Measurements from ENCODE around the gene WDR86. TPM values are rescaled to one million over a fixed set of nuclear protein-coding genes. Genes with fewer than 3 reads are reported as not detected.

WDR86 gene
- total RNA-seq, 1 experiment from 2014 or later = not detected

DNA sequence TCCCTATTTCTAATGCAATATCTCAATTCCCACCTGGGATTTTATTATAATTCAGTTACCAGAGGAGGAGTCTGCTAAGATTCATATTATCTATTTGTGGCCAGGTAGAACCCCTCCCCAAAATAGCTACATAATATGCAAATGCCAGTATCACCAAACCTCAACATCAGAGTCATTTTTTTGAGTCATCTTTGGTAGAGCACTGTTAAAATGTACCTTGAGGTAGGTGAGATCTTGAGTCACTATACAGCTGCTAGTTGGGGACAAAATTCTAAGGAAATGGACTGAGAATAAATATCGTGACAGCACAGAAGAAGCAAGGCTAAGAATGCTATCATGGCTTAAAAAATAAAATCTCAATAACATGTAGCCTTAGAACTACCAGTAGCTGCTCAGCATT, 34.8 kb upstream of the WDR86 start:
- CTCF ChIA-PET = no interaction called here
- no peaks in the 10 kb centered on the region for H3K79me2 ChIP-seq (ENCODE audit: insufficient read depth, low read length)
- H2AFZ ChIP-seq (ENCODE audit: low read depth, low read length, poor library complexity, severe bottlenecking) = no peak overlapping the region
- H3K27me3 ChIP-seq (ENCODE audit: insufficient read depth, low read length) = no peaks in the 10 kb centered on the region
- RAD21 ChIA-PET (ENCODE audit: low non-redundant PET in 1 of 2, low total read pairs in 2 of 2, uncharacterized antibody in 2 of 2, unreplicated experiment in 2 of 2) = no interaction called here
- TF ChIP-seq, protein P1, sequence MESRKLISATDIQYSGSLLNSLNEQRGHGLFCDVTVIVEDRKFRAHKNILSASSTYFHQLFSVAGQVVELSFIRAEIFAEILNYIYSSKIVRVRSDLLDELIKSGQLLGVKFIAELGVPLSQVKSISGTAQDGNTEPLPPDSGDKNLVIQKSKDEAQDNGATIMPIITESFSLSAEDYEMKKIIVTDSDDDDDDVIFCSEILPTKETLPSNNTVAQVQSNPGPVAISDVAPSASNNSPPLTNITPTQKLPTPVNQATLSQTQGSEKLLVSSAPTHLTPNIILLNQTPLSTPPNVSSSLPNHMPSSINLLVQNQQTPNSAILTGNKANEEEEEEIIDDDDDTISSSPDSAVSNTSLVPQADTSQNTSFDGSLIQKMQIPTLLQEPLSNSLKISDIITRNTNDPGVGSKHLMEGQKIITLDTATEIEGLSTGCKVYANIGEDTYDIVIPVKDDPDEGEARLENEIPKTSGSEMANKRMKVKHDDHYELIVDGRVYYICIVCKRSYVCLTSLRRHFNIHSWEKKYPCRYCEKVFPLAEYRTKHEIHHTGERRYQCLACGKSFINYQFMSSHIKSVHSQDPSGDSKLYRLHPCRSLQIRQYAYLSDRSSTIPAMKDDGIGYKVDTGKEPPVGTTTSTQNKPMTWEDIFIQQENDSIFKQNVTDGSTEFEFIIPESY (IDR thresholded peaks at IDR 0.05; ENCODE audit: extremely low read depth, insufficient replicate concordance, low read length) = no peak
- TF ChIP-seq, protein P2, sequence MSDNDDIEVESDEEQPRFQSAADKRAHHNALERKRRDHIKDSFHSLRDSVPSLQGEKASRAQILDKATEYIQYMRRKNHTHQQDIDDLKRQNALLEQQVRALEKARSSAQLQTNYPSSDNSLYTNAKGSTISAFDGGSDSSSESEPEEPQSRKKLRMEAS (IDR thresholded peaks at IDR 0.05) = no peak
- no peak for TF ChIP-seq YY1 (IDR thresholded peaks at IDR 0.05; ENCODE audit: extremely low read depth, insufficient replicate concordance, low read depth, low read length)
- TF ChIP-seq, protein P3, sequence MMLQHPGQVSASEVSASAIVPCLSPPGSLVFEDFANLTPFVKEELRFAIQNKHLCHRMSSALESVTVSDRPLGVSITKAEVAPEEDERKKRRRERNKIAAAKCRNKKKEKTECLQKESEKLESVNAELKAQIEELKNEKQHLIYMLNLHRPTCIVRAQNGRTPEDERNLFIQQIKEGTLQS (IDR thresholded peaks at IDR 0.05) = no peak
- no peak for TF ChIP-seq EZH2 (IDR thresholded peaks at IDR 0.05)
- no peak for TF ChIP-seq SIN3A (IDR thresholded peaks at IDR 0.05; ENCODE audit: low read depth)
- no peak for TF ChIP-seq POLR2A (IDR thresholded peaks at IDR 0.05; ENCODE audit: borderline replicate concordance, extremely low read depth, insufficient read depth, insufficient read length)
- no peak for TF ChIP-seq FOSL1 (IDR thresholded peaks at IDR 0.05; ENCODE audit: low read depth)
- no peak for TF ChIP-seq ZNF274 (IDR thresholded peaks at IDR 0.05; ENCODE audit: low read depth, low read length)
- TF ChIP-seq CBX3 (IDR thresholded peaks at IDR 0.05; ENCODE audit: low read depth) = no peak
- TF ChIP-seq CEBPB (IDR thresholded peaks at IDR 0.05; ENCODE audit: low read depth) = no peak
- TF ChIP-seq POLR2AphosphoS5 (IDR thresholded peaks at IDR 0.05; ENCODE audit: low read depth, low read length) = no peak
- TF ChIP-seq, protein P4, sequence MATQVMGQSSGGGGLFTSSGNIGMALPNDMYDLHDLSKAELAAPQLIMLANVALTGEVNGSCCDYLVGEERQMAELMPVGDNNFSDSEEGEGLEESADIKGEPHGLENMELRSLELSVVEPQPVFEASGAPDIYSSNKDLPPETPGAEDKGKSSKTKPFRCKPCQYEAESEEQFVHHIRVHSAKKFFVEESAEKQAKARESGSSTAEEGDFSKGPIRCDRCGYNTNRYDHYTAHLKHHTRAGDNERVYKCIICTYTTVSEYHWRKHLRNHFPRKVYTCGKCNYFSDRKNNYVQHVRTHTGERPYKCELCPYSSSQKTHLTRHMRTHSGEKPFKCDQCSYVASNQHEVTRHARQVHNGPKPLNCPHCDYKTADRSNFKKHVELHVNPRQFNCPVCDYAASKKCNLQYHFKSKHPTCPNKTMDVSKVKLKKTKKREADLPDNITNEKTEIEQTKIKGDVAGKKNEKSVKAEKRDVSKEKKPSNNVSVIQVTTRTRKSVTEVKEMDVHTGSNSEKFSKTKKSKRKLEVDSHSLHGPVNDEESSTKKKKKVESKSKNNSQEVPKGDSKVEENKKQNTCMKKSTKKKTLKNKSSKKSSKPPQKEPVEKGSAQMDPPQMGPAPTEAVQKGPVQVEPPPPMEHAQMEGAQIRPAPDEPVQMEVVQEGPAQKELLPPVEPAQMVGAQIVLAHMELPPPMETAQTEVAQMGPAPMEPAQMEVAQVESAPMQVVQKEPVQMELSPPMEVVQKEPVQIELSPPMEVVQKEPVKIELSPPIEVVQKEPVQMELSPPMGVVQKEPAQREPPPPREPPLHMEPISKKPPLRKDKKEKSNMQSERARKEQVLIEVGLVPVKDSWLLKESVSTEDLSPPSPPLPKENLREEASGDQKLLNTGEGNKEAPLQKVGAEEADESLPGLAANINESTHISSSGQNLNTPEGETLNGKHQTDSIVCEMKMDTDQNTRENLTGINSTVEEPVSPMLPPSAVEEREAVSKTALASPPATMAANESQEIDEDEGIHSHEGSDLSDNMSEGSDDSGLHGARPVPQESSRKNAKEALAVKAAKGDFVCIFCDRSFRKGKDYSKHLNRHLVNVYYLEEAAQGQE (IDR thresholded peaks at IDR 0.05; ENCODE audit: low read depth) = no peak
- intact Hi-C loops (cut with micrococcal nuclease) = no loop called here
- no TSS peak for BruUV-seq (replicated peaks)
- H3K36me3 ChIP-seq (ENCODE audit: control insufficient read depth in 1 of 2, insufficient read depth in 2 of 2, low read length in 2 of 2) = no peaks in the 10 kb centered on the region
- H3K9me2 ChIP-seq (ENCODE audit: insufficient read depth) = no peaks in the 10 kb centered on the region
- H3K27ac ChIP-seq (ENCODE audit: low read depth, low read length) = no peak overlapping the region
- H3K4me2 ChIP-seq (ENCODE audit: low read length) = no peak overlapping the region
- POLR2A ChIA-PET = no interaction called here
- no peak overlapping the region for H3K9ac ChIP-seq (ENCODE audit: low read length)
- ATAC-seq (no peak), DNase-seq (ENCODE audit: low read depth, low spot score) (no peak)
- no peaks in the 10 kb centered on the region for H3K9me3 ChIP-seq (ENCODE audit: control insufficient read depth in 1 of 2, insufficient read depth in 1 of 2, low read depth in 1 of 2, low read length in 2 of 2)
- H3K4me1 ChIP-seq (ENCODE audit: control insufficient read depth in 1 of 2, insufficient read depth in 2 of 2, low read length in 2 of 2) = peaks cover 18 to 31% of the 10 kb centered on the region in 2 experiments; a peak in 3 of 4 replicates
- H3K4me3 ChIP-seq (replicated peaks in 1 of 2; ENCODE audit: low read depth in 1 of 2, low read length in 2 of 2) = no peak overlapping the region
- no peaks in the 10 kb centered on the region for H4K20me1 ChIP-seq (ENCODE audit: insufficient read depth)

Data from HCT116 (cell line).